ENCODE results near the gene GPR33.
"Not testable (repeated sequence)": the region's sequence is repeated elsewhere in the genome, so short reads cannot be mapped to it uniquely, and the experiment has no call there.

The GPR33 gene

GRCh38 chr14:31457665-31458659 lies 29.9 kb downstream of the GPR33 start:
- peak overlapping the region; percentile 94 for H3K4me3 ChIP-seq (ENCODE audit: low read length)
- H3K9me3 ChIP-seq (replicated peaks; ENCODE audit: low read length) = no peaks in the 10 kb centered on the region
- H3K27me3 ChIP-seq (ENCODE audit: control insufficient read depth, insufficient read depth, low read length) = no peaks in the 10 kb centered on the region
- H3K36me3 ChIP-seq (ENCODE audit: insufficient read depth, low read length) = no peaks in the 10 kb centered on the region
- H3K4me1 ChIP-seq (ENCODE audit: control insufficient read depth, insufficient read depth, low read length) = peaks cover 11% of the 10 kb centered on the region
- peak overlapping the region; percentile 94 for H3K9ac ChIP-seq (ENCODE audit: low read depth, low read length)
- H3K4me2 ChIP-seq (ENCODE audit: low read length) = peak overlapping the region; percentile 76

- Histone ChIP-seq H3K4me3 (ENCODE audit: low read length) (peak within 1 kb of the TSS; percentile 94), H3K4me1 (ENCODE audit: control insufficient read depth, insufficient read depth, low read length) (peaks cover 11% of the 10 kb centered on the region), H3K36me3 (ENCODE audit: insufficient read depth, low read length) (peaks cover 2% of the 10 kb centered on the region), H3K9me3 (replicated peaks; ENCODE audit: low read length) (no peaks in the 10 kb centered on the region), H3K4me2 (ENCODE audit: low read length) (peak within 1 kb of the TSS; percentile 91), H3K27me3 (ENCODE audit: control insufficient read depth, insufficient read depth, low read length) (no peaks in the 10 kb centered on the region), H3K9ac (ENCODE audit: low read depth, low read length) (peak within 1 kb of the TSS; percentile 94)
Measured at GRCh38 chr14:31456841-31457664, 30.8 kb downstream of the GPR33 start, which contains the start of gene DTD2. Gene DTD2 (minus strand): TSS chr14:31457506. CDS start chr14:31457393, 113 bp downstream.

- H3K4me3 ChIP-seq (ENCODE audit: low read length) = no peak overlapping the region
- H3K4me1 ChIP-seq (ENCODE audit: control insufficient read depth, insufficient read depth, low read length) = no peaks in the 10 kb centered on the region
- peaks cover 14% of the 10 kb centered on the region for H3K36me3 ChIP-seq (ENCODE audit: insufficient read depth, low read length)
- no peak overlapping the region for H3K9ac ChIP-seq (ENCODE audit: low read depth, low read length)
- H3K4me2 ChIP-seq (ENCODE audit: low read length) = no peak overlapping the region
- H3K27me3 ChIP-seq (ENCODE audit: control insufficient read depth, insufficient read depth, low read length) = no peaks in the 10 kb centered on the region
- no peaks in the 10 kb centered on the region for H3K9me3 ChIP-seq (replicated peaks; ENCODE audit: low read length)
Measured at GRCh38 chr14:31449971-31450610, 37.7 kb downstream of the GPR33 start.

- no peak overlapping the region for H3K4me2 ChIP-seq (ENCODE audit: low read length)
- no peak overlapping the region for H3K9ac ChIP-seq (ENCODE audit: low read depth, low read length)
- no peaks in the 10 kb centered on the region for H3K4me1 ChIP-seq (ENCODE audit: control insufficient read depth, insufficient read depth, low read length)
- H3K9me3 ChIP-seq (replicated peaks; ENCODE audit: low read length) = no peaks in the 10 kb centered on the region
- no peaks in the 10 kb centered on the region for H3K27me3 ChIP-seq (ENCODE audit: control insufficient read depth, insufficient read depth, low read length)
- H3K4me3 ChIP-seq (ENCODE audit: low read length) = no peak overlapping the region
- H3K36me3 ChIP-seq (ENCODE audit: insufficient read depth, low read length) = peaks cover 14% of the 10 kb centered on the region
Measured at GRCh38 chr14:31449136-31449535, 38.7 kb downstream of the GPR33 start.

GRCh38 chr14:31445703-31446102 lies 42.1 kb downstream of the GPR33 start:
- H3K9me3 ChIP-seq (replicated peaks; ENCODE audit: low read length) = no peaks in the 10 kb centered on the region
- no peaks in the 10 kb centered on the region for H3K27me3 ChIP-seq (ENCODE audit: control insufficient read depth, insufficient read depth, low read length)
- H3K36me3 ChIP-seq (ENCODE audit: insufficient read depth, low read length) = peaks cover 4% of the 10 kb centered on the region
- no peak overlapping the region for H3K4me2 ChIP-seq (ENCODE audit: low read length)
- no peak overlapping the region for H3K4me3 ChIP-seq (ENCODE audit: low read length)
- no peak overlapping the region for H3K9ac ChIP-seq (ENCODE audit: low read depth, low read length)
- peaks cover 15% of the 10 kb centered on the region for H3K4me1 ChIP-seq (ENCODE audit: control insufficient read depth, insufficient read depth, low read length)

GRCh38 chr14:31442284-31442683 lies 45.6 kb downstream of the GPR33 start:
- Histone ChIP-seq H3K36me3 (ENCODE audit: insufficient read depth, low read length) (no peaks in the 10 kb centered on the region), H3K4me3 (ENCODE audit: low read length) (no peak overlapping the region), H3K4me2 (ENCODE audit: low read length) (peak overlapping the region; percentile 19), H3K27me3 (ENCODE audit: control insufficient read depth, insufficient read depth, low read length) (no peaks in the 10 kb centered on the region), H3K9me3 (replicated peaks; ENCODE audit: low read length) (no peaks in the 10 kb centered on the region), H3K9ac (ENCODE audit: low read depth, low read length) (peak overlapping the region; percentile 44), H3K4me1 (ENCODE audit: control insufficient read depth, insufficient read depth, low read length) (peaks cover 15% of the 10 kb centered on the region)

GRCh38 chr14:31441273-31442111 lies 46.3 kb downstream of the GPR33 start:
- peaks cover 15% of the 10 kb centered on the region for H3K4me1 ChIP-seq (ENCODE audit: control insufficient read depth, insufficient read depth, low read length)
- H3K9ac ChIP-seq (ENCODE audit: low read depth, low read length) = peak overlapping the region; percentile 51
- H3K4me2 ChIP-seq (ENCODE audit: low read length) = peak overlapping the region; percentile 23
- no peaks in the 10 kb centered on the region for H3K27me3 ChIP-seq (ENCODE audit: control insufficient read depth, insufficient read depth, low read length)
- H3K9me3 ChIP-seq (replicated peaks; ENCODE audit: low read length) = no peaks in the 10 kb centered on the region
- no peaks in the 10 kb centered on the region for H3K36me3 ChIP-seq (ENCODE audit: insufficient read depth, low read length)
- H3K4me3 ChIP-seq (ENCODE audit: low read length) = no peak overlapping the region

GRCh38 chr14:31440280-31440679 lies 47.6 kb downstream of the GPR33 start:
- Histone ChIP-seq H3K4me1 (ENCODE audit: control insufficient read depth, insufficient read depth, low read length) (peaks cover 19% of the 10 kb centered on the region), H3K9me3 (replicated peaks; ENCODE audit: low read length) (no peaks in the 10 kb centered on the region), H3K27me3 (ENCODE audit: control insufficient read depth, insufficient read depth, low read length) (no peaks in the 10 kb centered on the region), H3K4me2 (ENCODE audit: low read length) (no peak overlapping the region), H3K36me3 (ENCODE audit: insufficient read depth, low read length) (no peaks in the 10 kb centered on the region), H3K4me3 (ENCODE audit: low read length) (no peak overlapping the region), H3K9ac (ENCODE audit: low read depth, low read length) (no peak overlapping the region)

- H3K27me3 ChIP-seq (ENCODE audit: control insufficient read depth, insufficient read depth, low read length) = no peaks in the 10 kb centered on the region
- H3K9ac ChIP-seq (ENCODE audit: low read depth, low read length) = no peak overlapping the region
- H3K4me2 ChIP-seq (ENCODE audit: low read length) = no peak overlapping the region
- H3K4me3 ChIP-seq (ENCODE audit: low read length) = no peak overlapping the region
- no peaks in the 10 kb centered on the region for H3K36me3 ChIP-seq (ENCODE audit: insufficient read depth, low read length)
- H3K4me1 ChIP-seq (ENCODE audit: control insufficient read depth, insufficient read depth, low read length) = peaks cover 19% of the 10 kb centered on the region
- no peaks in the 10 kb centered on the region for H3K9me3 ChIP-seq (replicated peaks; ENCODE audit: low read length)
Measured at GRCh38 chr14:31439561-31439960, 48.3 kb downstream of the GPR33 start.

- H3K9ac ChIP-seq (ENCODE audit: low read depth, low read length); H3K4me2 ChIP-seq (ENCODE audit: low read length); H3K36me3 ChIP-seq (ENCODE audit: insufficient read depth, low read length); H3K27me3 ChIP-seq (ENCODE audit: control insufficient read depth, insufficient read depth, low read length); H3K4me3 ChIP-seq (ENCODE audit: low read length); H3K9me3 ChIP-seq (replicated peaks; ENCODE audit: low read length): not testable (repeated sequence)
- peaks cover 14% of the 10 kb centered on the region for H3K4me1 ChIP-seq (ENCODE audit: control insufficient read depth, insufficient read depth, low read length)
Measured at GRCh38 chr14:31437045-31437691, 50.7 kb downstream of the GPR33 start.
